ENCODE measurements around the gene GRM5.
A peak's percentile ranks its signal among the peaks of the same experiment; 100 is the strongest.

Gene GRM5

GRCh38 chr11:88618327-88619070 lies 447.3 kb downstream of the GRM5 start:
- no peak for DNase-seq (ENCODE audit: low read depth)

DNA sequence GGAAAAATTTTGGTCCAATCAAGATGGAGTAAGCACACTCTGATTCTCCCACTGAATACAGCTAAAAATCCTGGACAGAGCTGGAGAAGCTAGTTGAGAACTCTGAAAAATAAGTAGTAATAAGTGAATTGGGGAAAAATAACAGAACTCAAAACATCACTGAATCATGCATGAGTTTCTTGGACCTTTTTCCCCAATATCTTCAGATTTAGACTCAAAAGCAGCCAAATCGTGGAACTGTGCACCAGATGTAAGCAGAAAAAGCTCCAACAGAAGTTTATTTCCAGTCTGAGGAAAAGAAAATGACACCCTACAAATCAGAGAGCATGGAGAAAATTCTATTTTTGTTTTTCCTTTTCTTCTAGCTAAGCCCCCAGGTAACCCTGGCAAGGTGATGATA lies 448.6 kb downstream of the GRM5 start:
- DNase-seq (ENCODE audit: low read depth), result no peak

DNA sequence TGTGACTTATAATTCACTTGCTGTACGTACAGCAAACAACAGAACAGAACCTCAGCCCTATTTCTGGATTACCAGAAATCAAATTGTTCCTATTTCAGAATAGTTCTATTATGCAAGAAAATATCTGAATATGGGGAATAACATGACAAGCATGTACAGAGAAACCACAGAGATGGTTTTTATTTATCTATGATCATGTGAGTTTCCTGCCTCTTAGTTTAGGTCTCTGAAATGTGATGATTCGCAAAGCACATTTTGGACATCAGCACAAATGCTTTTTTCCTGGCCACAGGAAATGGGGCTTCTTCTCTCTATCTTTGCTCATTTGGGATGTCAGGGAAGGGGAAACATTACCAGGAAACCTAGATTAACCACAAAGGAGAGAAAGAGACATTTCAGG lies 461.5 kb downstream of the GRM5 start:
- no peak for DNase-seq (ENCODE audit: low read depth)

DNA sequence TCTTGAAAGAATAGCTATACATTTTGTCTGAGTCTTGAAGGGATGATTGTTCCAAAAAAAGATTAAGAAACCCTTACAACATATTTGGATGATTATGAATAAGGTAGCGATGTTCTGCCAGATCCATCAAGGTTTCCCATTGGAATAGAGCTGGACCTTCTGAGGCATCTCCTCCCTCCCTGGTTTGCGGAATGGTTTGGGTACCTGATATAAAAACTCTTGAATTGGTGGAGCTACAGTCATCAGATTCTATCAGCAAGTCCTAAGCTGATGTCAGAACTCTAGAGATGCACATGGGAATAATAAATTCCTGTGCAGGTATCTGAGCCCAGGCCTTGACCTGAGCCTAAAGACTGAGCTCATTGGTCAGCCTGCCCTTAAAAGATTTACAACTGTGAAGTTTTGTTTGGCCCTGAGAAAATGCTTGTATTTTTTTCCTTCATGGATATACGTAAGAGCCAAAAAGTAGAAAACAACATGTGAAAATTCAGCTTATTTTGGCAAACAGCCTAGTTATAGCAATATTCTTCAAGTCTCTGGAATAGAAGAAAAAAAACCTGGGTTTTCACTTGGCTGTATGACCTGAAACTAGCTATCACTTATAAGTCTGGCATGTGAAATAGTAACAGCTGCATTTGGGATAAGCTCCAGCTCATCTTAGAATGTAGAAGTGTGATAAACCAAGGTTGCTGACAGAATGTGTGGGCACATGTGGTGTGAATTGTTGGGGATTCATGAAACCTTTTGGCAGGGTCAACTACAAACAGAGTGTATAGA lies 462.5 kb downstream of the GRM5 start:
- no peak for DNase-seq (ENCODE audit: low read depth)

DNA sequence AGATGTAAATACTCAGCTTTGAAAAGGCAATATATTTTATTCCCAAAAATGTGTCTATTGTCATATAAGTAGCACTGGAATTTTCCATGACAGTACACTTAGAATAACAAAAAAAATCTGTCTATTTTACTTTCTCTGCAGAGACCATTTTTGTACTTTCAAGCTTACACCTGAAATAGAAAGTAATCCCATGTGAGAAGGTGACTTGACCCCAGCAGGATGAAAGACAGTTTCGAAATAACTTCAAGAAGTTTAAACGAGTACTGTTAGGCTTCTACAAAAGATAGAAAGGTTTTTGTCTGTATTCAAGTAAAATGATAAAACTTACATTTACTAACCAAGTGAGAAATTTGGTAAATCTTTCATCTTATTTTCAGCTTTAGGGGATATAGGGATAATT lies 468.4 kb downstream of the GRM5 start:
- DNase-seq (ENCODE audit: low read depth), result no peak

DNA sequence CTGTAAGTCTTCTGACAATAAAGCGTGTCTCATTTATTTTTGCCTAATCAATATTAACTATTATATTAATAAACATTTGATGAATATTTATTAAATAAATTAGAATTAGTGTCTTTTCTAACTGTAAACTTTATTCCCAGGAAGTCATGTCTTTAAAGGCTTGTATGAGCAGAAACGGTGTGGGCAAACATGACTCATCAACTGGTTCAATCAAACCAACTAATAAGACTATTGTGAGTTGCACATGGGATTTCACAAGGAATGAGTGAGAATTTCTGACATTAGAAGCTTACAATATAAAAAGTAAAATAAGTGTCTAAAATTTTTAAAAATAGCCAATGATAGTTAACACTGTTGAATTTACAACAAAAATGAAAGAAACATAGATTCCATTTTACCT lies 469.0 kb downstream of the GRM5 start:
- no peak for DNase-seq (ENCODE audit: low read depth)

DNA sequence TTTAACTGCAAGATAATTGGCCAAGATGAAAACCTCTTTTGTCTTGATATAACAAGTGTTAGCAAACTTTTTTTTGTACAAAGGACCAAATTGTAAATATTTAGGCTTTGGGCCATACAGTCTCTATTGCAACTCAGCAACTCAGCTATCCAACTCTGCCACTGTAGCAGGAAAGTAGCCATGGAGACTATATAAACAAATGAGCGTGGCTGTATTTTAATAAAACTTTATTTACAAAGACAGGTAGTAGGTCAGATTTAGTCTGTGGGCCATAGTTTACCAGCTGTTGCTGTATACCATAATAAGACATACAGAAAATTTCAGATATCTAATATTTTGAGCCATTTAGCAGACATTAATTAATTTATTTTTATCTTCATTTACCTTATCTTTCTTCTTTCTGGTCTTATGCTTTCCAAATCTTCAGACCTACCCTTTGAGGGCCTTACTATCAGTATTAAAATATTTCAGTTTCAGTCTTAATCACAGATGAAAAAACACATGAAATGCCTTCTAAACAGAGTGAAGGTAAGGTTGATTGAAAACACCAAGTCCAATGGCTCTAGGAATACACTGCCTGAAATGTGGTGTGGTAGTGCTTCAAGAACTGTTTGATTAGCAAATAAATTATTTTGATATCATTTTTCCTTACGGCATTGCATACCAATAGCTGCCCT lies 471.4 kb downstream of the GRM5 start:
- no peak for DNase-seq (ENCODE audit: low read depth)

- DNase-seq (ENCODE audit: low read depth), result no peak
Observed at GRCh38 chr11:88590361-88590760, 475.4 kb downstream of the GRM5 start.

DNA sequence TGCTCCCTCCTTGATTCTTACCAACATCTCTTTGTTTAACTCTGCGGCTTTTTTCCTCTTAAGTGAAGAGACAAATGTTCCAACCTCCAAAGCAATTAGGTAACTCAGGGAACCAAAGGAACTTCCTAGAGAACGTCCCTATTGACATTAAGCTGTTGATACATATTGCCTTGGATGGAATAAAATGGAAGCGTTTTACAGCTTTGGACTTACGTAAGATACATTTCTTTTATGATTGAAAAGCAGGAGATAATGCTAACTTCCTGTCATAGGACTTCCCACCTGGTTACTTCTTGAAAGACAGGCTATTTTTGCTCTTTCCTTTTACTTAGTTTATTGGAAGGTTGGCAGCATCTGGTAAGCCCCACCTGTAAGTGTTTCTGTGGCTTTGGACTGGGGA lies 482.5 kb downstream of the GRM5 start:
- DNase-seq (ENCODE audit: low read depth), result no peak

DNA sequence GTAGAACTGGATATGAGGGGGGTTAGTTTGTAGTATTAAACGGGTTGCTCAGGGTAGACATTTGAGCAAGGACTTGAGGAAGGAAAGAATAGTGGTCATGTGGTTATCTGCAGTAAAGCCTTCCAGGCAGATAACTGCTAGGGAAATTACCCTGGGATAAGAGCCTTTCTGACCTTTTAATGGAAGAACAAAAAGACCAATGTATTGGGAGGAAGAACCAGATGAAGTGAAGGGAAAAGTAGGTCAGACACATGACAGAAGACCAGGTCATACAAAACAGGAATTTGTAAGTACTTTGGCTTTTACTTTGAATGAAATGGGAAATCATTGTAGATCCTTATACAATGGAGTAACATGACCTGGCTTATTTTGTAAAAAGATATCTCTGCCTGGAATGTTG lies 486.3 kb downstream of the GRM5 start:
- DNase-seq (ENCODE audit: low read depth), result no peak

DNA sequence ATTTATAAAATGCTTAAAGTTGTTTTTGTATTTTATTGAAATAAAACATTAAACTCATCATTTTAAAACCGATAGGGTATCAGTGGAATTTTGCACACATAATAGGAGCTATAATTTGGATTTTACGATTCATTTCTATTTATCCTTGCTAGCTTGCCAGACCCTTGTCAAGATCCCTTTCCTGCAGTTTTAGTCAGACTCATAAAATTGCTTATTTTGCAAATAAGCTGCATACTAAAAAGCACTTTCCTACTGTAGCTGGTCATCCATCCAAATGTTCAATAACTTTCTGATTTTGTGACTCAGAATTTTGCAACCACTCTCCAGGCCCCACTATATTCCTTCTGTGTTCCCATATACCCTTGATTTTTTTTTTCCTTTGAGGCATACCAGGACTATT lies 489.0 kb downstream of the GRM5 start:
- no peak for DNase-seq (ENCODE audit: low read depth)

GRCh38 chr11:88575916-88576315 lies 489.9 kb downstream of the GRM5 start:
- no peak for DNase-seq (ENCODE audit: low read depth)

DNA sequence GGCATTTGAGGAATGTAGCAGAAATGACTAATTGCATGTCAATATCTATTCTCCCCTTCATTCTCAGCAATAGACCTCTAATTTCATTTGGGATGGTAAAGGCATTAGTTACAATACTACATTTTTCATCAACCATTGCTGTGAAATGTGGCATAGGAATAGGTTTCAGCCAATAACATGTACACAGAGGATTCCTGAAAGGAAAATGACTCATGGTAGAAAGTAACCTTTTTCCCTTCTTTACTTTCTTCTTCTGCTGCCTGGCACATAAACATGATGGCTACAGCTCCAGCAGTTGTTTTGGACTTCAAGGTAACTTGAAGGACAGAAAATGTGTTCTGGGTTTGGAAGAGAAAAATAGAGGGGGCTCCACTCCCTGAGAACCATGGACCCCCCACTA lies 496.4 kb downstream of the GRM5 start:
- no peak for DNase-seq (ENCODE audit: low read depth)

DNA sequence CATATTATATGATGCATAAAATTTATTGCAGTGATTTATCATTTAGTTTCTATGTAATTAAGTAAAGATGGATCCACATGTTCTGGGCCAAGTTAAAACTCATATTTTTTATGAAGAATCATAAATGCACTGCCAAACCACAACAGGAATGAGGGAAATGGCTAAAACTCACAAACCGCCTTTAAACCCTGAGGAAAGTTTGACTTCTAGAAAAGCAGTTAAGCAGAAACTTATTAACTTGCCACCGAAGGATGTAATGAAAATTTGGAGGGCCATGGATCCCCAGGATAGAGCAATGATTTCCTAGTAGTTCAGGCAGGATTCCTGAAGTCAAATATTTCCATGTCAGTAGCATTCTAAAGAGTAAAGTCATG lies 510.0 kb downstream of the GRM5 start:
- DNase-seq (ENCODE audit: low read depth), result no peak

- no peak for DNase-seq (ENCODE audit: low read depth)
Observed at GRCh38 chr11:88555018-88555828, 510.6 kb downstream of the GRM5 start.

GRCh38 chr11:88553204-88553603 lies 512.6 kb downstream of the GRM5 start:
- no peak for DNase-seq (ENCODE audit: low read depth)

- DNase-seq (ENCODE audit: low read depth), result peak; percentile 12
Observed at GRCh38 chr11:88552379-88553062, 513.3 kb downstream of the GRM5 start.

GRCh38 chr11:88544656-88545280 lies 521.0 kb downstream of the GRM5 start:
- no peak for DNase-seq (ENCODE audit: low read depth)

GRCh38 chr11:88543902-88544655 lies 521.7 kb downstream of the GRM5 start:
- DNase-seq (ENCODE audit: low read depth), result peak; percentile 55

DNA sequence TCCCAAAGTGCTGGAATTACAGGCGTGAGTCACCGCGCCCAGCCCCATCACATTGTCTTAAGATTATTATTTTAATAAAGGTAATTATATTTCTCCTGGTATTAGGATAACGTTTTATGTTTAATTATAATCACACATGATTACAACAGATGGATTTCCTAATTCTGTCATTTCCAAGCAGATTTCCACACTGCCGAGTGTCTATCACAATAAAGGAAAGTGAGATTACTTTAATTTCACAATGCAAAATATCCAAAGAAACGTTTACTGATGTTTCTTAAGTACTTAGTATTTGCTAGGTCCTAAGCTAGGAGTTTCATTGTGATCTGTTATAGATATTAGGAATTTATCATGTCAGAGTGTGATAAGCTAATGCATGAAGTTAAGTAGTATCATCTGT lies 524.8 kb downstream of the GRM5 start:
- no peak for DNase-seq (ENCODE audit: low read depth)
